DND-41 (cell line): Measurements from ENCODE around the gene MEGF6.

Experiments
- CTCF ChIP-seq: IDR thresholded peaks from 2 replicates; pipeline ENCODE4 v1.5.1; 2012; ENCODE audit warnings: borderline replicate concordance, low read length, moderate library complexity, mild to moderate bottlenecking; ENCODE audit not compliant: poor library complexity, severe bottlenecking; ENCODE audit errors: extremely low read depth
- EZH2 ChIP-seq: IDR thresholded peaks from 3 replicates; pipeline ENCODE4 v1.6.1; 2012; ENCODE audit warnings: borderline replicate concordance, low read depth, mild to moderate bottlenecking, moderate library complexity, low read length, inconsistent platforms; ENCODE audit not compliant: severe bottlenecking

GRCh38 chr1:3646596-3646995 lies 35.3 kb upstream of the MEGF6 start:
- no peak for TF ChIP-seq CTCF
- TF ChIP-seq EZH2: no peak
